AG04450 (cell line): ENCODE data around the gene SLC25A29. TPM values are rescaled to one million over a fixed set of nuclear protein-coding genes. Genes with fewer than 3 reads are reported as not detected.
A peak's percentile ranks its signal among the peaks of the same experiment; 100 is the strongest.
"Not testable (repeated sequence)": the region's sequence is repeated elsewhere in the genome, so short reads cannot be mapped to it uniquely, and the experiment has no call there.

ENCODE experiments used
- CTCF ChIA-PET: fragments of 300-600, 350-600 bp; formaldehyde crosslinking; extraction: SDS; loops from one replicate; lab custom pipeline; 2022; ENCODE audit warnings: antibody characterized with exemption, inconsistent platforms; lab: Charles Lee
- POLR2A ChIA-PET: fragments of 350-600 bp; formaldehyde crosslinking; extraction: SDS; loops from one replicate; lab custom pipeline; 2021; ENCODE audit warnings: antibody characterized with exemption, inconsistent platforms; lab: Yijun Ruan, JAX
- DNase-seq: peaks from one replicate; pipeline ENCODE4 v3.0.0-alpha.2; 2011; ENCODE audit warnings: low read depth, low spot score
- H3K27ac ChIP-seq: one replicate; pipeline ENCODE4 v1.5.1; 2012; ENCODE audit warnings: low read depth, low read length, control low read depth
- H3K27me3 ChIP-seq: one replicate; pipeline ENCODE4 v1.6.0; 2012; ENCODE audit warnings: low read length; ENCODE audit not compliant: control insufficient read depth, insufficient read depth
- H3K4me3 ChIP-seq: 2 replicates; pipeline ENCODE4 v1.5.1; 2011; ENCODE audit warnings: mild to moderate bottlenecking, low read depth, low read length, control low read depth
- H3K9me3 ChIP-seq: 2 replicates; pipeline ENCODE4 v1.5.1; 2012; ENCODE audit warnings: low read length; ENCODE audit not compliant: control insufficient read depth, insufficient read depth
- polyA plus RNA-seq: library from polyadenylated mRNA; depleted of rRNA; stranded (reverse); fragments of >200 nt; gene quantifications from 2 replicates; pipeline ENCODE4 v1.2.3, GENCODE V29; 2011
- TF ChIP-seq, protein P1 (sequence below): IDR thresholded peaks from 2 replicates; pipeline ENCODE4 v1.5.1; 2011; ENCODE audit warnings: low read depth, low read length, control low read depth, inconsistent platforms

The SLC25A29 gene
- polyA plus RNA-seq, 1 experiment = 21.3 TPM

DNA sequence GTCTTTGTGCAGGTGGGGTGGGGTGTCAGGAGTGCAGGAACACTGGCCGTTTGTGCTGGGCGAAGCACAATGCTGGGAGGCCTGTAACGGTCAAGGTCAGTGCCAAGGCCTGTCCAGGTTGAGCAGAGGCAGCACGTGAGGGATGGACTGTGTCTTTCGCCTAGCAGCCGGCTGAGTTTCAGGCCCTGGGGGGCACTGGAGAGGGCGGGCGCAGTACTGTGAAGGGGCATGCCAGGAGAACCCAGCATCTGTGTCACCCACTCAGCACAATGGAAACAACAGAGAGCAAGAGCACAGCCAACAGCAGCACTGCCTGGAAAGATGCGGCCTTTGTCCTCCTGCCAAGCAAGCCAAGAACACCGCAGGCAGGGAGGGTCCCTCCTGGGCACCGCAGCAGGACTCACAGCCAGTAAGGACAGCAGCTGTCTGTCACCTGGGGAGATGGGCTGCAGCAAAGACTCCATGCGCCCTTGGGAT lies 42.0 kb upstream of the SLC25A29 start:
- DNase-seq = no peak
- TF ChIP-seq, protein P1, sequence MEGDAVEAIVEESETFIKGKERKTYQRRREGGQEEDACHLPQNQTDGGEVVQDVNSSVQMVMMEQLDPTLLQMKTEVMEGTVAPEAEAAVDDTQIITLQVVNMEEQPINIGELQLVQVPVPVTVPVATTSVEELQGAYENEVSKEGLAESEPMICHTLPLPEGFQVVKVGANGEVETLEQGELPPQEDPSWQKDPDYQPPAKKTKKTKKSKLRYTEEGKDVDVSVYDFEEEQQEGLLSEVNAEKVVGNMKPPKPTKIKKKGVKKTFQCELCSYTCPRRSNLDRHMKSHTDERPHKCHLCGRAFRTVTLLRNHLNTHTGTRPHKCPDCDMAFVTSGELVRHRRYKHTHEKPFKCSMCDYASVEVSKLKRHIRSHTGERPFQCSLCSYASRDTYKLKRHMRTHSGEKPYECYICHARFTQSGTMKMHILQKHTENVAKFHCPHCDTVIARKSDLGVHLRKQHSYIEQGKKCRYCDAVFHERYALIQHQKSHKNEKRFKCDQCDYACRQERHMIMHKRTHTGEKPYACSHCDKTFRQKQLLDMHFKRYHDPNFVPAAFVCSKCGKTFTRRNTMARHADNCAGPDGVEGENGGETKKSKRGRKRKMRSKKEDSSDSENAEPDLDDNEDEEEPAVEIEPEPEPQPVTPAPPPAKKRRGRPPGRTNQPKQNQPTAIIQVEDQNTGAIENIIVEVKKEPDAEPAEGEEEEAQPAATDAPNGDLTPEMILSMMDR = no peak
- ChIA-PET CTCF (no interaction called here), POLR2A (no interaction called here)
- no peaks in the 10 kb centered on the region for H3K9me3 ChIP-seq
- no peak overlapping the region for H3K27ac ChIP-seq
- H3K27me3 ChIP-seq = no peaks in the 10 kb centered on the region
- no peak overlapping the region for H3K4me3 ChIP-seq

DNA sequence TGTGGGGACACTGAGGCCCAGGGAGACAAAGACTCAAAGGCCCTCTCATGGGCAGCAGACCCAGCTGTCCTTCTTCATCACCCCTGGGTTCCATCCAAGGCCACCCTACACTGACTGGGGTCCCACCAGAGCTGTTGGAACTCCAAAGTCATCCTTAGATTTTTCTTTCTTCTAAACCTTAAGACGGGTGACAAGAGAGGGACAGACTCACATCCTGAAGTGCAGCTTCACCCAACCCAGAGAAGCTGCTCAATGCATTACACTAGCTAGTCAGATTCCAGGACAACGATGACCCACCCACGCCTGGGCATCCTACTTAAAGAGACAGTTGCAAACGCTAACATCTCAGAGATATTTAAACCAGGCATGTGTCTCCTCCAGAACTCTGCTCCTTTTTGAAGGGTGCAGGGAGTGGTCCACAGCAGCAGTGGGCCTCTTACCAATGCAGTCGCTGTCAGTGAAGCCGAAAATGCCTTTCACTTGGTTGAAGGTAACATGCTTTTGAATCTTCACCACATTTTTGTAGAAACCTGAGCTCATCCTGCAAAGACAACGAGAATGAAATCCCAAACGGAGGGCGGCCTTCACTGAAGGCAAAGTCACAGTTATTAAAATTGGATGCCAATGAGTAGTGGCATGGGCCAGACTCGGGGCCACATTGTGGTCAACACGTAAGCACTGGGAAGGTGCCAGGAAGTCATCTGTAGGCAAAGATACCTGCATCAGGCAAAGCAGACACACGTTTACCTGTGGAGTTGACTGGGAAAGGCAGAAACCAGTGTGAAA lies 40.3 kb upstream of the SLC25A29 start:
- TF ChIP-seq, protein P1 = no peak
- CTCF ChIA-PET = interaction anchor here (1.1 kb wide), 1 partner anchor 43 kb away, joined by 4 read pairs; no protein-coding TSS in a partner anchor
- DNase-seq = no peak
- no peak overlapping the region for H3K27ac ChIP-seq
- H3K4me3 ChIP-seq = no peak overlapping the region
- H3K27me3 ChIP-seq = no peaks in the 10 kb centered on the region
- POLR2A ChIA-PET = no interaction called here
- H3K9me3 ChIP-seq = no peaks in the 10 kb centered on the region

DNA sequence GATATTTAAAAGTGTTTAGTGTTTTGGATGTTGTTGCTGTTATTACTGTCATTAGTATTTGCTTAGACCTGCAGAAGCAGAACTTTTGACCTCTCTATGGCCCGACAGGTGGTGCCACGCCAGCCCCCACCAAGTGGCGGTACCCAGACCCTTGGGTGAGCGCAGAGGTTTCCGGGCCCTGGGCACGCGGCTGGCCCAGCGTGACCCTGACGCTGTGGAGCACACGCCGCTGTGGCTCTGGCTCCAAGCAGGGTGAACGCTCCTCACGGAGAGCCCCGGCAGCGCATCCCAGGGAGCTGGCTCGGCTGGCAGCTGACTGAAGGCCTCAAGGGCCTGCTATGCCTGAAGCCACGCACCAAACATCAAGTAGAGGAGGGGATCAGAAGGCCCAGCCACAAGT lies 39.5 kb upstream of the SLC25A29 start:
- Histone ChIP-seq H3K27ac (no peak overlapping the region), H3K9me3 (no peaks in the 10 kb centered on the region), H3K4me3 (no peak overlapping the region), H3K27me3 (no peaks in the 10 kb centered on the region)
- POLR2A ChIA-PET = no interaction called here
- TF ChIP-seq, protein P1 = no peak
- DNase-seq = no peak
- CTCF ChIA-PET = no interaction called here

DNA sequence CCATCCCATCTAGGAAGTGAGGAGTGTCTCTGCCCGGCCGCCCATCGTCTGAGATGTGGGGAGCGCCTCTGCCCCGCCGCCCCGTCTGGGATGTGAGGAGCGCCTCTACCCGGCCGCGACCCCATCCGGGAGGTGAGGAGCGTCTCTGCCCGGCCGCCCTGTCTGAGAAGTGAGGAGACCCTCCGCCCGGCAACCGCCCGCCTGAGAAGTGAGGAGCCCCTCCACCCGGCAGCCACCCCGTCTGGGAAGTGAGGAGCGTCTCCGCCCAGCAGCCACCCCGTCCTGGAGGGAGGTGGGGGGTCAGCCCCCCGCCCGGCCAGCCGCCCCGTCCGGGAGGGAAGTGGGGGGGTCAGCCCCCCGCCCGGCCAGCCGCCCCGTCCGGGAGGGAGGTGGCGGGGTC lies 38.4 kb upstream of the SLC25A29 start:
- H3K9me3 ChIP-seq, H3K27me3 ChIP-seq, H3K4me3 ChIP-seq, POLR2A ChIA-PET, H3K27ac ChIP-seq, DNase-seq, CTCF ChIA-PET: not testable (repeated sequence)

DNA sequence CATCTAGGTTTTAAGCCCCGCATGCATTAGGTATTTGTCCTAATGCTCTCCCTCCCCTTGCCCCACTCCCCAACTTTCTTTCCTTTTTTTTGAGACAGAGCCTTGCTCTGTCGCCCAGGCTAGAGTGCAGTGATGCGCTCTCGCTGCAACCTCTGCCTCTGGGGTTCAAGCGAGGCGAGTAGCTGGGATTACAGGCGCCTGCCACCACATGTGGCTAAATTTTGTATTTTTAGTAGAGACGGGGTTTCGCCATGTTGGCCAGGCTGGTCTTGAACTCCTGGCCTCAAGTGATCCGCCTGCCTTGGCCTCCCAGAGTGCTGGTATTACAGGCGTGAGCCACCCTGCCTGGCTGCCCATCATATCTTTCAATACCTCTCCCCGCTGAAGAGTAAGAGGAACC lies 36.6 kb upstream of the SLC25A29 start:
- H3K27ac ChIP-seq, DNase-seq, H3K4me3 ChIP-seq, CTCF ChIA-PET, H3K27me3 ChIP-seq, H3K9me3 ChIP-seq, POLR2A ChIA-PET: not testable (repeated sequence)

DNA sequence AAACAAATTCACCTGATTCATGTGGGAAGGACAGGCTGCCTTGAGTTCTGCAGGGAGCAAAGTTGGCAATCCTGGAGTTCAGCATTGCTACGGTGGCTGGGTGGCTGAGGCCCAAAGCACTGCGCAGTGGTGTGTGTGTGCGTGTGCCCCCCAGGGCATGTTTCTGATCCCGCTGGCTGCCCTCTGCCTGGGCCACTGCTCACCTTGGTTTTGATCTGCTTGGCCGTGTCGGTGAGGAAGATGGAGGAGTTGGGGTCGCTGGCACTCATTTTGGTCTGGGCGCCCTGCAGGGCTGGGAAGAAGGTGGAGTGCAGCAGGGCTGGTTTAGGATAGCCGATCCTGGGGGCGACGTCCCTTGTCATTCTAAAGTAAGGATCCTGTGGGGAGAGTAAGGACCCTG lies 36.0 kb upstream of the SLC25A29 start:
- H3K27ac ChIP-seq = peak overlapping the region; percentile 95
- H3K9me3 ChIP-seq = no peaks in the 10 kb centered on the region; the same call in 1 of the 2 replicates
- ChIA-PET CTCF (no interaction called here), POLR2A (no interaction called here)
- no peaks in the 10 kb centered on the region for H3K27me3 ChIP-seq
- DNase-seq = no peak
- H3K4me3 ChIP-seq = no peak overlapping the region
- TF ChIP-seq, protein P1 = no peak
